Measurements from ENCODE around the gene NDUFB10. TPM values are rescaled to one million over a fixed set of nuclear protein-coding genes. Genes with fewer than 3 reads are reported as not detected.
"Not testable (repeated sequence)": the region's sequence is repeated elsewhere in the genome, so short reads cannot be mapped to it uniquely, and the experiment has no call there.

Gene NDUFB10
- 100 to 1,000 TPM; 127 to 137 (median 129) TPM for polyA plus RNA-seq (ENCODE audit: insufficient read length in 3 of 3)

DNA sequence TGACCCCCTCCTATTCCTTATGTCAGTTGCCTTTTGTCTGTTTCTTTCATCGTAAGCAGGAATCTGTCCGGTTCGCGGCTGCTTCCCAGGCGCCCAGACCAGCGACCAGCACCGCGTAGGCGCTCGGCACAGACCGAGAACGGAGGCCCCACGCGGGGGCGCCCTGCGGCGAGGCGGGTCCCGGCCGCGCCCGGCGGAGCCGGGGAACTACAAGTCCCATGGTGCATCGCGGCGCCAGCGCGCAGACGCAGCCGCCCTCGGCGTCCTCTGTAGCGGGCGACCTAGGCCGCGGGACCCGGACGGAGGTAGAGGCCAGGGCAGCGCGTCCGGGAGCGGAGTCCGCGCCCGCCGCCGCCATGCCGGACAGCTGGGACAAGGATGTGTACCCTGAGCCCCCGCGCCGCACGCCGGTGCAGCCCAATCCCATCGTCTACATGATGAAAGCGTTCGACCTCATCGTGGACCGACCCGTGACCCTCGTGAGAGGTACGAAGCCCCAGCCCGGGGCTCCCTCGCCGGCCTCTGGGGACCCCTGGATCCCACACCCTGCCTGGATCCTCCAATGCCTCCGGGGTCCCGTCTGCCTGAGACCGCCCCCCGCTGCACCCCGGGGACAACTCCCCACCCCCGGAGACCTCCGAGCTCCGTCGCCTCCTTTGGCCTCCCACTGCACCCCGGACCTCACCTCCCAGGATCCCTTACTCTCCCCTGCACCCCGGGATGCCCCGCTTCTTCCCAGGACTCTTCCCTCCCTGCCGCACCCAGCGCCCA is at the start of gene NDUFB10:
Gene NDUFB10 (plus strand): TSS at position 270 of the 771 bp plus-strand sequence. CDS start 87 bp downstream, at position 357.
- DNase-seq (ENCODE audit: low read depth in 3 of 3, low spot score in 2 of 3) = peak; percentile 57 to 83 (median 69)

DNA sequence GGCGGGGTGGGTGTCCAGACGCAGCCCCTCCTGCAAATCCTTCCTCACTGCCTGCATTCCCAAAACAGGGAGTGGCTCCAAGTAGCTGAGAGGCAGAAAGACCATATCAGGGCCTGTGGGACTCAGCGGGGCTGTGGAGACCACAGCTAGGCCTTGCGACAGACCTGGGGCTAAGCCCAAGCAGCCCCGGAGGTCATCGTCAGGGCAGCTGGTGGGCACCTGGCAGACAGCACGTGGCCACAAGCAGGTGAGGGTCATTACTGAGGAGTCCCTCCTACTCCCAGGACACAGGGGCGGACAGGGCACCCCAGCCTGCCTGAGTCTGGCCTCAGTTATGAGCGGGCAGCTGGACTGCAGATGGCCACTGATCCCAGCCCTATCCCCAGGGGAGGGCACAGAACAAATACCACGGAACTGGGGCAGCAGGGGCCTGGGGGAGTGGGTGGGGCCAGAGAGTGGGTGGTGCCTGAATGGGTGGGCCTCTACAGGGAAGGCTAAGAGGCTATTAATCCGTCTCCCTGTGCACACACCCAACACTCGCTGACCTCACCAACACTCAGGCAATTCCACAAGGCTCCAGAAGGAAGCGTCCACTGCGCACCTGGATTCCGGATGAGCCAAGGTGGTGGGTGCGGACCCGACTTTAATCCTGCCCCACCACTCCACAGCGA is 49.6 kb upstream of the NDUFB10 start:
- no peak for DNase-seq (ENCODE audit: low read depth in 3 of 3, low spot score in 2 of 3)

DNA sequence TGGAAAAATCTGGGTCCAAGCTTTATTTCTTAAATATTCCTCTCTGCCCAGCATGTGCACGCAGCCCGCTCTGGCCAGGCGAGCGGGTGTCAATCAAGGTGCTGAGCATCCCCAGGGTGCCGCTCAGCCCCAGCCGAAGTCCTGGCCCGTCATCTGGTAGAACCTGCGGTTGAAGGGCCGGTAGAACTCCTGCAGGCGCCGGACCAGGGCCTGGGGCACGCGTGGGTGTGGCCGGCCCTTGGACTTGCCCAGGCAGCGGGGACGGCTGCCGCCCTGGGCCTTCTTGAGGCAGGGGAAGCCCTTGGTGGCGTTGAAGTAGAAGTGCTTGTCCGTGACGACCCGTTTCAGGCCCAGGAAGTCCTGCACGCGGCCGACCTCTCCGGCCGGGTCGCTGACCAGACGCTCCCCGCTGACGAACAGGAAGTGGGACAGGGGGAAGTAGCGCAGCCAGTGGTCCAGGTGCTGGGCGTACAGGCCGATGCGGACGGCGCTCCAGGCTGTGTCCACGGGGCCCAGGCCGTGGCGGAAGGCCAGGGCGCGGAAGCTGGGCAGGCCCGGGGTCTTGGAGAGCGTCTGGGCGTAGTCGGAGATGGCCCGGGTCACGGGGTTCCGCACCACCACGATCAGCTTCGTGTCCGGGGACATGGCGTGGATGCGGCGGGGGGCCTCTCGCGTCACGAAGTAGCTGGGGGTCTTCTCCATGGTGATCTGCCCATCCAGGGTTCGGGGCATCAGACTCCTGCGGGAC is 47.7 kb upstream of the NDUFB10 start:
- DNase-seq (ENCODE audit: low read depth in 3 of 3, low spot score in 2 of 3) = no peak

DNA sequence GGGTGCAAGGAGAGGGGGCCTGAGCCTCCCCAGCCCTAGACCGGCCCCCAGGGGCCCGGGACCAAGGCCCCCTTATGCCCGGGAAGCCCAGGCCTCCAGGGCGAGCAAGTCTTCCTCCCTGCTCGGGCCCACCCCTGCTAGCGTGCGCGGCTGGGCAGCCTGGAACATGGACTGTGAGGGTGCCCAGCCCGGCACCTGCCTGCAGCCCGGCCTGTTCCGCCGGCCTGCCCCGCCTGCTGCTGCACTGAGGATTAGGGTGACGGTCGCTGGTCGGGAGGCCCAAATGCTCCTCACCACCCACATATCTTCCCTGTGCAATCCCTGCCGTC is 47.2 kb upstream of the NDUFB10 start:
- no peak for DNase-seq (ENCODE audit: low read depth in 3 of 3, low spot score in 2 of 3)

DNA sequence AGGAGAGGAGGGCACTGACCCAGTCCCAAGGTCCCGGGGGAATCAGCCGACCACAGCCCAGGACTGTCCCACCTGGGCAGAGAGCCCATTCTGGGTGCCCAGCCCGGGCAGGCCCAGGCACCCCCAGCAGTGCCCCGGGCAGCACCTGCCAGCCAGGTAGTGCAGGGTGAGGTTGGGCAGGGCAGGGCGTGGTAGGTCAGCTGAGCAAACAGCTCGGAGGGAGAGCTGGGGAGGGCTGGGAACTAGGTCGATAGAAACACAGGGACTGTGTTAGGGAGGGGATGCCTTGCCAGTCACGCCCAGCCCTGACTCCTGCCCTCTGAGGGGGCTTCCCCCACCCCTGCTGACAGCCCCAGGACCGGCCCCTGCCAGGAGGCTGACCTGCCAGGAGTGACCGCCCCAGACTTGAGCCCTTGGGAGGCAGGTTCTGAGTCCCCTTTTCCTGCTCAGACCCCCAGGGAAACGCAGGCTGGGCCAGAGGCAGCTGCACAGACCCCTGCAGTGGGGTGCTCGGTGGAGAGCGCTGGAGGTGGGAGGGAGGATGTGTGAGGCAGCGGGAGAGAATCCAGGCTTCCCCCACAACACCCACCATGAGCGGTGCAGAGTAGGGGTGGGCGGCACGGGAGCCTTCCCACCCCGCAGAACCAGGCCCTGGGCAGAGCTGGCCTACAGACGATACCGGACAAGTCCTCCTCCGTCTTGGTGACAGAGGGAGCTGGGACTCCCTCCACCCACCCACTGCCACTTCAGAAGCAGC is 45.8 kb upstream of the NDUFB10 start:
- DNase-seq (ENCODE audit: low read depth in 3 of 3, low spot score in 2 of 3) = no peak

DNA sequence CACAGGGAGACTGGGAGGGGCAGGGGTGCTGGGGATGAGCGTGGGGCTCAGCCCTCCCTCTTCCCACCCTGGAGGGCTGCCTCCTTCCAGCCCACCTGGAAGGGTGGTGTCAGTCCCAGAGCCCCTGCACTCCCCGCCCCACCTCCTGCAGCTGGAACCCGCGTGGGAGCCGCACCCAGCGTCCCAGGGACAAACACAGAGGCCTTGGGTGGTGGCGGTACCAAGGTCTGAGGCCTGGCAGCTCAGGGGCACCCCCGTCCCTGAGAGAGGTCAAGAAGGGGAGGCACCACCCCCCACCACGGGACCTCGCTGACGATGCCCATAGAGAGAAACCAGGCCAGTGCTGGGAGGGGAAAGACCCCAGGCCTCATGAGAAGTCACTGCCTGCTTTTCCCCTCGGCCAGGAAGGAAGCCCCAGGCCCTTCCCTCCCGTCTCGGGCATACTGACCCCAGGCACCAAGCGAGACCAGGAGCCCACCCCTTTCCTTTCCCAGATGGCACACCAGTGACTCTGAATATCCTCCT is 45.2 kb upstream of the NDUFB10 start:
- DNase-seq (ENCODE audit: low read depth in 3 of 3, low spot score in 2 of 3) = no peak

DNA sequence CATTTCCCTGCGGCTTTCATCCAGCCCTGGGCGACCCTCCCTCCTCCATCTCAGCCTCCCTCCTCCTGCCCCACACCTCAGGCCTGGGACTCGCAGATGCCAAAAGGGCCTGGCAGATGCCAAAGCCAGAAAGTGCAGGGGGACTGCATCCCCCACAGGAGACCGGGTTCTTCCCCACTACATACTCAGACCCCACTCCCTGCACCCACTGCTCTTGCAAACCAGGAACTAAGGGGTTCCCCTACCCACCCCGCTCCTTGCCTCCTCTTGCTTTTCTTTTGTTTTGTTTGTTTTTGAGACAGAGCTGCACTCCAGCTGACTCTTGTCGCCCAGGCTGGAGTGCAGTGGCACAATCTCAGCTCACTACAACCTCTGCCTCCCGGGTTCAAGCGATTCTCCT is 44.4 kb upstream of the NDUFB10 start:
- DNase-seq (ENCODE audit: low read depth in 3 of 3, low spot score in 2 of 3) = no peak

DNA sequence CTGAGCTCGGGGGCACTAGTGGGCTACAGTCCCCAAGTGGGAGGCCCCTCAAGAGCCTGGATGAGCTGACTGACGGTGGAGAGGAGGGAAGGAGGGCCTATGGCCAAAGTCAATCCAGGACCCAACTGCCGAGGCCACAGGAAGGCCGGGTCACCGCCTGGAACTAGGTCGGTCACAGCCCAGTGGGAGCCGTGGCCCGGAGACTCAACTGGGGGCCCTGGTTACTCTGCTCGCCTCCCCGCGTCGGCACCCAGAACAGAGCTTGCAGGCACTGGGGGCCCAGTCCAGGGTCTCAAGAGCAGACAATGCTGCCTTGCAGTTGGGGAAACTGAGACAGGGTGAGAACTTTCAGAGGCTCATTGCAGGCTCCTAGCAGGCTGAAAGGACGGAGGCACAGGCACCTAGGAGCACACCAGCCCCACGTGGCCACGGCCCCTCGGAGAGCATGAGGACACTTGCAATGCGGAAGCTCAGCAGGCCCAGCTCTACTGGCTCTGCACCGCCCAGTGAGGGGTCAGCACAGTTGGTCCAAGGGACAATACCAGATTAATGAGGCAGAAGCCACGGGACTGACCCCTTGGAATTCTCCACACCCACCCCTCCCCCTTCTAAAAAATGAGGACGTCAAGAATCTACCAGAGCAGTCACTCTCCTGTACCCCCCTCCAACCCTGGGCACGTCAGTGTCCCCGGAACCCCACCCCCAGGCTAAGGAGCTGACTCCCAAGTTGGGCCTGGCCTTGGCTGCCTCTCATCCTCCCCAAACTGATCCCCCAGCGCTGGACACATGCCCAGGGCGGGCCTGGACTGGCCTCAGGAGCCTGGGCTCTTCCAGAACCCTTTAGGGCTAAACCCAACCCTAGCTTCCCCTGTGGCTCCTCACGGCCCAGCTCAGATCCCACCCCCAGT is 43.4 kb upstream of the NDUFB10 start:
- DNase-seq (ENCODE audit: low read depth in 3 of 3, low spot score in 2 of 3) = no peak

DNA sequence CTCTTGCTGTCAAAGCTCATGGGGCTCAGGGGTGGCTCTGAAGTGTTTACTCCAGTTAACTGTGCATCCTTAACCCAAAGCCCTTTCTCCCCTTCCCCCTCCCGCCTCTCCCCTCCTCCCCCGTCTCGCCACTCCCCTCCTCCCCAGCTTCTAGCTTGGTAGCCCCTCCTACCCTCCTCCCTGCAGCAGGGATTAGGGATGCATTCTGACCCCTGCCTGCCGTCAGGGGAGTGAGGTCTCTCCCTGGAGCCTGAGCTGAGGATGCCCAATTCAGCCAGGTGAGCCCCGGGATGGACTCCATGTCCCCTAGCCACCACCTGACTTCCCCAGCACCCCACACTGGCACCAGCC is 42.7 kb upstream of the NDUFB10 start:
- DNase-seq (ENCODE audit: low read depth in 3 of 3, low spot score in 2 of 3) = no peak

DNA sequence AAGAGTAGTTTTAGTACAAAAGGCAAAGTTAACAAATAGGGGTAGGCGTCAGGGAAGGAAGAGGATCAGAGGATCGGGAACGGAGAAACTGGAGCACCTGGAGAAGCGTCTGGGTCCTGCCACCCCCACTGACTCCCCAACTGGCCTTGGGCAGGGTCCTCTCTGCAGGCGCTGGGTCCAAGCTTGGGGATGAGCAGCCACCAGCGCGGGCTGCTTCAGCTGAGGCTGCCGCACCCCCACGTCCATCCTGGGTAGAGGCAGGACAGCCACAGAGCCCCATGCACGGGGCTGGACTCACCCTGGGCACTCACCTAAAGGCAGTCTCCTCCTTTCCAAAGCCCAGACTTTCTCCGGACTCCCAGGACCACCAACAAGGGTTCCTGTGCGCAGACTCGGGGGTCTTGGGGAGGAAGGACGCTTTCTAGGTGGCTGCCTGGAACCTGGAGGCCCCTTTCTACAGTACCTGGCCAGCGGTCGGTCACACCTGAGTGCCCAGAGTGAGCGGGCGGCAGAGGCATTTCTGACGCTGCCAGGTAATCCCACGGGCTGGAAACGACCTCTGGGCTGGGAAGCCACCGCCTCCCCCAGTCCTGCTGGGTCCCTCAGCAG is 42.2 kb upstream of the NDUFB10 start:
- DNase-seq (ENCODE audit: low read depth in 3 of 3, low spot score in 2 of 3) = no peak

DNA sequence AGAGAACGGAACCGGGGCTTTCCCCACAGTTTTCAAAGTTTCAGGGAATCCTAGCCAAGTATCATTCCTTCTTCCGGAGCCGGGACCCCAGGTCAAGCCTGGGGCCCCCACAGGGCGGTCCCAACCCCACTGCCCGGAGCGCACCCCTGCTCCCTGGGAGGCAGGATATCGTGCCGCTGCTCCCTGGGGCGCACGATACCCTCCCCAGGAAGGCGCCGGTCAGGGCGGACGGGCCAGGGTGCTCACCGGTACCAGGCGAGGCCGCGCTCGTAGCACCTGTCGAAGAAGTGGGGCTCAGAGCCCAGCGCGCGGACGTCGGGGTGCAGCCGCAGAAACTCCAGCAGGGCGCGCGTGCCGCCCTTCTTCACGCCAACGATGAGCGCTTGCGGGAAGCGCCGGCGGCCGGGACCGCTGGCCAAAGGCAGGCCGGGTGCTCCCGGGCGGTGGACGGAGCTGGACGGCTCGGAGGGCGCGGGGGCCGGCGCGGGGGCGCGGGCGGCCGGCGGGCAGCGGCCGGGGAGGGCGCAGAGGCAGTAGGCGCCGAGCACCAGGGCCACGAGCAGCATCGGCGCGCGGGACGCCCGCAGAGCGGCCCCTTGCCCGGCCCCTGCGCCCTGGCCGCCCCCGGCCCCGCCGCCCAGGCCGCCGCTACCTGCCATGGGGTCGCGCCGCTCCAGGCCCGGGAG is 41.5 kb upstream of the NDUFB10 start:
- DNase-seq (ENCODE audit: low read depth in 3 of 3, low spot score in 2 of 3) = no peak

DNA sequence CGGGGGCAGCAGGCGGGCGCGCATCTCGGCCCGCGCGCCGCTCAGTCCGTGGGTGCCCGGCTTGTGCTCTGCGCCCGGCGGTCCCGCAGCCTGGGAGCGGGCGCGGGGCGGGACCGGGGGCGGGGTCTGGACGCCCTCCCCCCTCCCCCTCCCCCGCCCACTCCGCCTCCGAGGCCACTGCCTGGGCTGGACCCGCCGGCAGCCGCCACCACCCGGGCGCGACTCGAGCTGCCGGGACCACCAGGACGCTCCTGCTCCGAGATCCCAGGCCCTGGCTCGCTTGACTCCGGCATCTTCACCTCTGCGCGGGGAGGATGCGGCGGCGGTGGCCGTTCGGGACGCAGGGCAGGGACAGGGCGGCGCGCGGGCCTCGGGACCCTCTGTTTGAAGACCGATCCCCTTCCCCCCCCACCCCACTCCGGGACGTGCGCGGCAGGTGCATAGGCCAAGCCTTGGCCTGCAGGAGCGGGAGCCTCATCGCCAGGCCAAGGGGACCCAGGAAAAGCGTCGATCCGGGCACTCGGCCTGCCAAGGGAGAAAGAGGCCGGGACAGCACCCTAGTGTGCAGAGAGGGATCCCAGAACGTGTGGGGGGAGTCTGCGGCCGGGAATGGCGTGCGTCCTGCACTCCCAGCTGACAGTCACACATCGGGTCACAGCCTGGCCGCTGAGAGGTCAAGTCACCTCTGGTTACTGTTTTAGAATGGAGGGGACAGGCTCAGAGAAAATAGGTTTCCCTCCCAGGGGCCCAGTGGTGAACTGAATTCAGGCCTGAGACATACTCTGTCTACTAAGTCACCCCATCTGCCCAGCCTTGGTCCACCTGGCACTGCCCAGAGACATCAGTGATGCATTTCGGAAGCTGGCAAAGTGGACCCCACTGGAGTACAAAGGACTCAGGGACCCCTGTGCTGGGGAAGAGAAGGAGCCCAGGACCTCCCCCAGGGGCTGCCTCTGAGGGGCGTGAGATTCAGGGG is 40.7 kb upstream of the NDUFB10 start, which contains the start of gene HS3ST6:
Gene HS3ST6 (minus strand): TSS at position 65 of the 976 bp plus-strand sequence. CDS start 92 bp downstream, outside the sequence.
- DNase-seq (ENCODE audit: low read depth in 3 of 3, low spot score in 2 of 3) = no peak

DNA sequence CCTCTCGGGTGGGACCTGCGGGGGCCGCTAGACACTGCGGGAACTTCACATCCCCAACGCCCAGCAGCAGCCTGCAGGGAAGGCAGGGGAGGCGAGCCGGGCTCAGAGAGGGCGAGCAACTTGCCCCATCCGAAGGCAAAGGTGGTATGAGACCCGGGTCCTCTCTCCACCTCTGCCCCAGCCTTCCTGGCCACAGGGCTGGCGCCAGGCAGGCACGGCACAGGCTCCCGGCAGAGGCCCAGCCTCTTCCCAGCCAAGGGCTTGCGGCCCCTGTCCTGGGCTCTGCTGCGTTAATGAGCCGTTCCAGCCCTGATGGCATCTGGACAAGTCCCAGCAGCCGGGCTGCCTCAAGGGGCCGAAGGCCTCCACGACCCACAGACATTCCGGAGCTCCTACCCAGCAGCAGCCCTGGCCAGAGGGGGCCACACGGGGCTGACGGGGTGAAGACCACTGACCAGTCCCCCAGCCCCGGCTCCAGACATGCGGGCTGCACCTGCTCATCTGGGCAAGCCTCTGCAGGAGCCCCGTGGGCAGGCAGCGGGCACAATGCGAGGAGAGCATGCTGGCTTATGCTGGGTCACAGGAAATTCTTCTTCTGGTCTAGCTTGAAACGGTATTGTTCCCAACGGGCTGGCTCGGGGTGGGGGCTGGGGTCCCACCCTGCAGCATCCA is 39.9 kb upstream of the NDUFB10 start:
- no peak for DNase-seq (ENCODE audit: low read depth in 3 of 3, low spot score in 2 of 3)

DNA sequence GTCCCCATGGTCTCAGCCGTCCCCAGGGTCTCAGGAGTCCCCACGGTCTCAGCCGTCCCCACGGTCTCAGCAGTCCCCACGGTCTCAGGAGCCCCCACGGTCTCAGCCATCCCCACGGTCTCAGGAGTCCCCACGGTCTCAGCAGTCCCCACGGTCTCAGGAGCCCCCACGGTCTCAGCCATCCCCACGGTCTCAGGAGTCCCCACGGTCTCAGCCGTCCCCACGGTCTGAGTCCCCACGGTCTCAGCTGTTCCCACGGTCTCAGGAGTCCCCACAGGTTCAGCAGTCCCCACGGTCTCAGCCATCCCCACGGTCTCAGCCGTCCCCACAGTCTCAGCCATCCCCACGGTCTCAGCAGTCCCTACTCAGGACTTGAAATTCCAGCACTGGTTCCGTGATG is 39.2 kb upstream of the NDUFB10 start:
- DNase-seq (ENCODE audit: low read depth in 3 of 3, low spot score in 2 of 3) = not testable (repeated sequence)

DNA sequence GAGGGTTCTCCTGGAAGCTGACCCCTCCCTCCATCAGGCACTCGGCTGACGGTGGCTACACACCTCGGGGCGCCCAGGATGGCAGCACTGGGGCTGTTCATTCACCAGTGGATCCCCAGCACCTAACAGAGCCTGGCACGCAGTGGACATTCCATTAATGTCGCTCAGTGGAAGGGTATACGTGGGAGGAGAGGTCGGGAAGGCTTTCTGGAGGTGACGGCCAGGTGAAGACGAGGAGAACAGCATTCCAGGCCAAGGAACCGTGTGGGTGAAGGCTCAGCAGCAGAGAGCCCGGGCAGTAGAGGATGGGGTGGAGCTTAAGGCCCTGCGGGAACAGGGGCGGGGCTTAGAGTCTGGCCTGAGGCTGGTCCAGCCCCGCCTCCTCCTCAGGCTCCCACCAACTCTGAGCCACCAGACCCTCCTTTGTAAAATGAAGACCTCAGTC is 38.6 kb upstream of the NDUFB10 start:
- no peak for DNase-seq (ENCODE audit: low read depth in 3 of 3, low spot score in 2 of 3)

DNA sequence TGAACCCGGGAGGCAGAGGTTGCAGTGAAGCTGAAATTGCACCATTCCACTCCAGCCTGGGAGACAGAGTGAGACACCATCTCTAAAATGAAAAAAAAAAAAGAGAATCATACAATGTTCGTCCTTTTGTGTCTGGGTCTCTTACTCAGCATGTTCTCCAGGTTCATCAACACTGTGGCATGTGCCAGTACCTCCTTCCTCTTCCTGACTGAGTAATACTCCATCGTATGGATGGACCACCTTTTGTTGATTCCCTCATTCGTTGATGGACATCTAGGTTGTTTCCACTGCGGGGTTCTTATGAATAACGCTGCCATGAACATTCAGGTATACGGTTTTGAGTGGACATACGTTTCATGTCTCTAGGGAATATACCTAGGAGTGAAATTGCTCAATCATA is 37.0 kb upstream of the NDUFB10 start:
- no peak for DNase-seq (ENCODE audit: low read depth in 3 of 3, low spot score in 2 of 3)
